Cortex of kidney (tissue), 1 donor: ENCODE measurements around the gene AFAP1.
"Not testable (repeated sequence)": the region's sequence is repeated elsewhere in the genome, so short reads cannot be mapped to it uniquely, and the experiment has no call there.

Source experiments
- DNase-seq: peaks from one replicate; lab custom pipeline; 2025; lab: John Stamatoyannopoulos, UW

The AFAP1 gene

DNA sequence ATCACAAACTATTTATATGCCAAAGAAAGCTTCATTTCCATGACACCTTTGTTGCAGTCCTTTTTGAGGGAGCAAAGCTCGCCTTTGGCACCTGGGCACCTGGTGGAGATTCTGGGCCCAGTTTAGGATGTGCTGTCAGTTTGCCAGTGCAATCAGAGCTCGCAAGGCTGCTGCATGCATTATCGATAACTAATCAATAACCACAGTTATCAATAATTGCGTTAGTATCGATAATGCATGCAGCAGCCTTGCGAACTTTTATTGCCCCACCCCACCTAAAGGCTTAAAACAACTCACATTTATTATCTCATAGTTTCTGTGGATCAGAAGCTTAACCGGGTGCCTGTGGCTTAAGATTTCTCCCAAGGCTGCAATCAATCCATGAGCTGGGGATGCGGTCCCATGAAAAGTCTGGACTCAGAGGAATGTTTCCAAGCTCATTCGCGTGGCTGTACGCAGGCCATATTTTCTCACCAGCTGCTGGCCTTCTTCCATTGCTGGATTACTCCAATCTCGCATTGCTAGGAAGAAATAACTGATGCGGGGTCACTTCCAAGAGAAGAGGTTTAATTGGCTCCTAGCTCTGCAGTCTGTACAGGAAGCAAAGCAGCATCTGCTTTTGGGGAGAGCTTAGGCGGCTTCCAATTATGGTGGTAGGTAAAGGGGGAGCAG lies 6.2 kb upstream of the AFAP1 start:
- DNase-seq, result no peak

- no peak for DNase-seq
Measured at GRCh38 chr4:7944599-7945220, 5.0 kb upstream of the AFAP1 start.

DNA sequence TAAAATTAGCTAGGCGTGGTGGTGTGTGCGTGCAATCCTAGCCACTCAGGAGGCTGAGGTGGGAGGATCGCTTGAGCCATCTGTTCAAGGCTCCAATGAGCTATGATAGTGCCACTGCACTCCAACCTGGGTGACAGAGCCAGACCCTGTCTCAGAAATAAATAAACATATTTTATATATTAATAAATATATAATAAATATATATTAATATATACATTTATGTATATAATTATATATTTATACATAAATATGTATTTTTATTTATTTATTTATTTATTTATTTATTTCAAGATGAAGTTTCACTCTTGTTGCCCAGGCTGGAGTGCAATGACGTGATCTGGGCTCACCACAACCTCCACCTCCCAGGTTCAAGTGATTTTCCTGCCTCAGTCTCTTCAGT lies 4.0 kb upstream of the AFAP1 start:
- DNase-seq, result not testable (repeated sequence)

- DNase-seq, result no peak
Measured at GRCh38 chr4:7943211-7943610, 3.5 kb upstream of the AFAP1 start.

DNA sequence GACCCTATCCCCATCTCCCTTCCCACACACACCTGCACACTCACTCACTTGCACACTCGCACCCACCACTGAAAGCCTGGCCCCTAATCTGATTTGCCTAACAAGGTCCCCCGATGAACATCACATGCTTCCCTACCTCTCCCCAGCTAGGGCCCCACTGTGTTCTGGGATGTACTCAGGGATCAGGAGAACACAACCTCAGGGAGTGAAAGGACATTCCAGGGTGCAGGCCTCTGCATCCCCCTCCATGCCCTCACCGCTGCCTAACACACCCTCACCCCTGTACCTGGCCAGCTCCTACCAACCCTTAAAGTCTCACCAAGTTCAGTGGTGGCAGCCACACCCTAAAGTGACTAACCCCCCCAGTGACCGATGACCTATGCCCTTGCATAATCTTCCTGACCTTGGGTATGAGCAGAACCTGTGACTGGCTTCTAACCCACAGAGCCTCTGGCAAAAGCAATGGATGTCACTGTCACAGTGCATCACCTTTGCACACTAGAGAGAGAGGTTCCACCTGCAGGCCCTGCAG lies 2.4 kb upstream of the AFAP1 start:
- DNase-seq, result no peak

DNA sequence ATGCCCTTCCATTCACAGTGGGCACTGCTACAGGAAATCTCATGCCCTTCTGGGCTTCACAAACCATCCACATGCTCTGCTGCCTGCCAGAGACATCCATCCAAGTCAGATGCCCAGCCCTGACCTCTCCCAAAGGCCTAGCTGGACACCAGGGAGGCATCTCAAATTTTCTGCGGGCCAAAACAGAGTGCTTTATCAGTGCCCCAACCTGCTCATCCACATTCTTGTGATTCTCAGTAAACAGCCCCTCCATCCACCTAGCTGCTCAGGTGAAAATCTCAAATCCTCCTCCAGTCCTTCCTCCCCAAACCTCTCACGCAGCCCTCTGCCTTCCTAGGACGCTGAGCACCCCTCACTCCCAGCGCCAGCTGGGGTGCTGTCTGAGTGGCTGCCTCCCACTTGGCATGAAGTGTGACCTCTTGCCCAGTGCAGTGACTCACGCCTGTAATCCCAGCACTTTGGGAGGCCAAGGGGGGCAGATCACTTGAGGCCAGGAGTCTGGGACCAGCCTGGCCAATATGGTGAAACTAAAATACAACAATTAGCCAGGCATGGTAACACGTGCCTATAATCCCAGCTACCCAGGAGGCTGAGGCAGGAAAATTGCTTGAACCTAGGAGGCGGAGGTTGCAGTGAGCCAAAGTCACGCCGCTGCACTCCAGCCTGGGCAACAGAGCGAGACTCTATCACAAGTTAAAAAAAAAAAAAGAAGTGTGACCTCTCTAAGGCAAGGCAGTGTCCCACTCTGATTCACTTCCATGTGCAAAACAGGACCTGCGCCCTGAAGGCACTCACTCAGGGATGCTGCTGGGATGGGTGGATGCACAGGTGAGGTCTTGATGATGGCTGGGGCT lies 1.7 kb upstream of the AFAP1 start:
- no peak for DNase-seq

GRCh38 chr4:7938609-7939376 lies 868 bp downstream of the AFAP1 start:
- DNase-seq, result no peak

GRCh38 chr4:7938266-7938608 lies 1.4 kb downstream of the AFAP1 start:
- no peak for DNase-seq

GRCh38 chr4:7937006-7937405 lies 2.7 kb downstream of the AFAP1 start:
- DNase-seq, result no peak

- DNase-seq, result no peak
Measured at GRCh38 chr4:7933651-7934510, 5.8 kb downstream of the AFAP1 start.

DNA sequence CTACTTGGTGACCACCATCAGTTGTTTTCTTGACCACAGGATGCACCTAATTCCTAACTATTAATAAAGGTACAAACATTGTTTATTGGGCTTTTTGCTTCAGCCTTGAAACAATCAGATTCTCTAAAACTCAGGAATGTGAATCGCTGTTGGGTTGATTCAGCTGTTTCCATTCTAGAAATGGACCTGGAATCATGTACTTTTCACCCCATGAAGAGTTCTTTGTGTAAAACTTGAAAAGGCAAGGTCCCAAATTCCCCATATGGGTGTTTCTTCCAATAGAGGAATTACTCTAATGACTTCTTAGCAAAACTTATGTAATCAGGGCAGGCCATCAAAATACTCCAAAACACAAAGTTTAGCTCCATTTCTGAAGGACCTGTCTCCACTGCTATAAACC lies 7.4 kb downstream of the AFAP1 start:
- no peak for DNase-seq

- DNase-seq, result no peak
Measured at GRCh38 chr4:7929118-7929951, 10.3 kb downstream of the AFAP1 start.

DNA sequence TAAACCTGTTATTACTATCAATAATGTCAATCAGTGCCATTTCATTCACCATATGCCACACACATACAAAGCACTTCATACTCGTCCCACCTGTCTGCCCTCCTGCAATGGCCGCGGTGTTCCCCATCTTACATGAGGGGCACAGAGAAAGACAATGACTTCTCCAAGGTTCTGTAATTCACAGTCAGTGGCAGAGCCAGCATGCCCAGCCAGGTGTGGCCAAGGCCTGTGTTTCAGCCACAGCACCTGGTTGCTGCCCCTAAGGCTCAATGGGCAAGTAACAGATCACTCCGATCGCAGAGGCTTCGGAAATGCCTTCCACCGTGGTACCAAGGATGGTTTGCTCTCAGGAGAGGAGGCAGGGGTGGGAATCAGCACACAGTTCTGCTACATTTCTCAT lies 10.9 kb downstream of the AFAP1 start:
- no peak for DNase-seq

DNA sequence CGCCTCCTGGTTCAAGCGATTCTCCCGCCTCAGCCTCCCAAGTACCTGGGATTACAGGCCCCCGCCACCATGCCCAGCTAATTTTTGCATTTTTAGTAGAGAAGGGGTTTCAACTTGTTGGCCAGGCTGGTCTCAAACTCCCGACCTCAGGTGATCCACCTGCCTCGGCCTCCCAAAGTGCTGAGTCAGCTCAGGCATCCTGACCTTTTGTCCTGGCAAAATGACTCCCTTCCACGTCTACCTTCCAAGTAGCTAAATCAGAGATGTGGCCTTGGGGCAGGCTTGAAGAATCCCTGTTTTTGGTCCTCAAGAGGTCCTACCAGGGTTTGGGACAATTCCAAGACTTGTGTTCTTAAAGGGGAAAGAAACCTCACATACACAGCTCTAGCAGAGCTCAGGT lies 12.8 kb downstream of the AFAP1 start:
- DNase-seq, result no peak

DNA sequence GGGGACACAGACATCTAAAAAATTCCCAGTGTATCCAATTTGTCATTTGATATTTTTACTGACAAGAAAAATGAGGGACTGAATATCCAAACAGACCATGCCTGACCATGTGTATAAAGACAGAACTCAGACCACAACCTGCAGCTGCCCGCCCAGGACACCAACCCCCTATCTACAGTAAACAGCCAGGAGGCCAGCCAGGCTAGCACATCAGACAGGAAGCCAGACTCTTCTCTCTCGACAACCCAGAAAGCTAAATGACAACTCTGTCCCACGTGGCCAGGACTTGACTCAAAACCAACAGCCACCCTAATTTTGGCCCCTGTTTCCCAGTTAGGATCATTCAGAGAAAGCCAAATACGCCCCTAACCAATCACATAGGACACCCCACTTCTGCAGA lies 15.1 kb downstream of the AFAP1 start:
- DNase-seq, result no peak

- DNase-seq, result no peak
Measured at GRCh38 chr4:7924163-7924562, 15.5 kb downstream of the AFAP1 start.

- no peak for DNase-seq
Measured at GRCh38 chr4:7922466-7922865, 17.2 kb downstream of the AFAP1 start.

GRCh38 chr4:7918981-7919380 lies 20.7 kb downstream of the AFAP1 start:
- no peak for DNase-seq

DNA sequence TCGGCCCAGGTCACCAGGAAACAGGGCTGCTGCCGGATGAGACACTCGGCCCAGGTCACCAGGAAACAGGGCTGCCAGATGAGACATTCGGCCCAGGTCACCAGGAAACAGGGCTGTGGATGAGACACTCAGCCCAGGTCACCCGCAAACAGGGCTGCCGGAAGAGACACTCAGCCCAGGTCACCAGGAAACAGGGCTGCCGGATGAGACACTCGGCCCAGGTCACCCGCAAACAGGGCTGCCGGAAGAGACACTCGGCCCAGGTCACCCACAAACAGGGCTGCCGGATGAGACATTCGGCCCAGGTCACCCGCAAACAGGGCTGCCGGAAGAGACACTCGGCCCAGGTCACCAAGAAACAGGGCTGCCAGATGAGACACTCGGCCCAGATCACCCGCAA lies 21.5 kb downstream of the AFAP1 start:
- not testable (repeated sequence) for DNase-seq

- no peak for DNase-seq
Measured at GRCh38 chr4:7917669-7918068, 22.0 kb downstream of the AFAP1 start.
